ENCODE measurements around the gene CRYL1. TPM values are rescaled to one million over a fixed set of nuclear protein-coding genes. Genes with fewer than 3 reads are reported as not detected.

Gene CRYL1
- total and polyA plus RNA-seq, 2 donors (not counting 1 experiment from before 2014, with no cell fraction given) = 6.5 to 15.1 TPM

GRCh38 chr13:20566898-20567874 is 41.5 kb upstream of the CRYL1 start, which contains the start of gene IFT88:
TSS of gene IFT88 (plus strand) at chr13:20567157. CDS start at chr13:20574386, 7,229 bp downstream.
- Histone ChIP-seq H3K9me3 (ENCODE audit: control extremely low read depth in 1 of 3, control insufficient read depth in 2 of 3, insufficient read depth in 1 of 3, low read length in 2 of 3) (peaks cover 0 to 14% (median 0%) of the 10 kb centered on the region in 3 donors), H3K4me3 (ENCODE audit: control extremely low read depth in 1 of 5, extremely low read depth in 1 of 5, insufficient read depth in 1 of 5, low read depth in 2 of 5, low read length in 4 of 5) (peak within 1 kb of the TSS; percentile 64 to 72 (median 67)), H3K4me2 (replicated peaks; ENCODE audit: low read depth, low read length, poor library complexity, severe bottlenecking) (peak within 1 kb of the TSS; percentile 75), H4K20me1 (ENCODE audit: control insufficient read depth, insufficient read depth, low read length, poor library complexity, severe bottlenecking) (no peaks in the 10 kb centered on the region), H3K4me1 (ENCODE audit: control insufficient read depth in 2 of 2, insufficient read depth in 2 of 2, low read length in 2 of 2) (peaks cover 11 to 12% of the 10 kb centered on the region in 2 donors), H3K27me3 (replicated peaks in 1 of 4; ENCODE audit: control extremely low read depth in 1 of 4, control insufficient read depth in 3 of 4, insufficient read depth in 4 of 4, low read length in 3 of 4) (no peaks in the 10 kb centered on the region), H3K27ac (ENCODE audit: low read length in 2 of 2) (peak within 1 kb of the TSS; percentile 55 to 80), H3K9ac (ENCODE audit: low read length) (peak within 1 kb of the TSS; percentile 72), H3K79me2 (ENCODE audit: control insufficient read depth, insufficient read depth, low read length) (peaks cover 3% of the 10 kb centered on the region), H2AFZ (ENCODE audit: insufficient read depth, low read depth, low read length, poor library complexity, severe bottlenecking) (peak within 1 kb of the TSS; percentile 89), H3K36me3 (replicated peaks in 1 of 2; ENCODE audit: control extremely low read depth in 1 of 2, control insufficient read depth in 1 of 2, extremely low read depth in 1 of 2, insufficient read depth in 2 of 2, low read length in 1 of 2) (no peaks in the 10 kb centered on the region)
- ATAC-seq (ENCODE audit: low read depth) = peak; percentile 90
- Mint-ChIP-seq H3K27ac (peak within 1 kb of the TSS; percentile 93), H3K4me3 (peak within 1 kb of the TSS; percentile 94), H3K27me3 (no peaks in the 10 kb centered on the region), H3K9me3 (ENCODE audit: insufficient read depth) (peaks cover 2% of the 10 kb centered on the region), H3K4me1 (peaks cover 17% of the 10 kb centered on the region)
- POLR2A ChIA-PET = no interaction called here
- DNase-seq = peak; percentile 84
- CTCF ChIA-PET = interaction anchor here (0.8 to 1.8 kb wide), 5 partner anchors 43 to 262 kb away, joined by 3 to 6 read pairs (median 3); partner anchors contain the start of gene IL17D
- WGBS (ENCODE audit: insufficient coverage) = under 1% methylated on average over 68 of the region's 74 CpGs
- intact Hi-C loops (cut with micrococcal nuclease) = loop anchor here (1.0 to 10.0 kb wide), 7 partner anchors 20 to 704 kb away; partner anchors contain the start of genes EEF1AKMT1, IL17D, ZMYM2 and ZMYM5
- no peak for TF ChIP-seq CTCF (IDR thresholded peaks at IDR 0.05)
